Stimulated activated naive CD4-positive, alpha-beta T cell treated with Interleukin-2 at 50 U/mL for 16 hours (primary cell): ENCODE results near the gene HHIP.

ENCODE experiments used
- DNase-seq: peaks from one replicate; lab custom pipeline; 2025; lab: John Stamatoyannopoulos, UW

Gene HHIP, protein sequence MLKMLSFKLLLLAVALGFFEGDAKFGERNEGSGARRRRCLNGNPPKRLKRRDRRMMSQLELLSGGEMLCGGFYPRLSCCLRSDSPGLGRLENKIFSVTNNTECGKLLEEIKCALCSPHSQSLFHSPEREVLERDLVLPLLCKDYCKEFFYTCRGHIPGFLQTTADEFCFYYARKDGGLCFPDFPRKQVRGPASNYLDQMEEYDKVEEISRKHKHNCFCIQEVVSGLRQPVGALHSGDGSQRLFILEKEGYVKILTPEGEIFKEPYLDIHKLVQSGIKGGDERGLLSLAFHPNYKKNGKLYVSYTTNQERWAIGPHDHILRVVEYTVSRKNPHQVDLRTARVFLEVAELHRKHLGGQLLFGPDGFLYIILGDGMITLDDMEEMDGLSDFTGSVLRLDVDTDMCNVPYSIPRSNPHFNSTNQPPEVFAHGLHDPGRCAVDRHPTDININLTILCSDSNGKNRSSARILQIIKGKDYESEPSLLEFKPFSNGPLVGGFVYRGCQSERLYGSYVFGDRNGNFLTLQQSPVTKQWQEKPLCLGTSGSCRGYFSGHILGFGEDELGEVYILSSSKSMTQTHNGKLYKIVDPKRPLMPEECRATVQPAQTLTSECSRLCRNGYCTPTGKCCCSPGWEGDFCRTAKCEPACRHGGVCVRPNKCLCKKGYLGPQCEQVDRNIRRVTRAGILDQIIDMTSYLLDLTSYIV

GRCh38 chr4:144645631-144646522 lies at the start of gene HHIP:
Gene HHIP, plus strand, starts transcription at chr4:144646156. Its CDS starts 520 bp downstream, at chr4:144646676.
- no peak for DNase-seq

DNA sequence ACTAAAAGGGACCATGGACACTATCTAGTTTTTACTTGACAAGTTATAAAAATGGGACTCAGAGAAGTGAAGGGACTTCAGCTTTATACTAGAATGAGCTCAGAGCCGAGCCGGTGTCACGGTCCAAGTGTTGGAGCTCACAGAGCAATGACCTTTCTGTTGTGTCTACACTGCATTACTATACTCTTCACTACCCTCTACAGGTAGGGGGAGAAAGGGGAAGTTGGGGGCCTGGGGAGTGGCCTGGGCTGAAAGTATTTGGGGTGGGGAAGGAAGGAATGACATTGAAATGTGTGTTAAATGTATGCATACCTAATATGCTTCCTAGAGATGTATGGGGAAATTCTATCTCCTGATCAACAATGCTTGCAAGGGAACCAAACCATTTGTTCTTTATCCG lies 48.8 kb upstream of the HHIP start:
- DNase-seq: no peak

GRCh38 chr4:144599621-144600020 lies 46.3 kb upstream of the HHIP start:
- no peak for DNase-seq

- DNase-seq: no peak
Measured at GRCh38 chr4:144611850-144612249, 34.1 kb upstream of the HHIP start.

- no peak for DNase-seq
Measured at GRCh38 chr4:144614850-144615585, 30.9 kb upstream of the HHIP start.

DNA sequence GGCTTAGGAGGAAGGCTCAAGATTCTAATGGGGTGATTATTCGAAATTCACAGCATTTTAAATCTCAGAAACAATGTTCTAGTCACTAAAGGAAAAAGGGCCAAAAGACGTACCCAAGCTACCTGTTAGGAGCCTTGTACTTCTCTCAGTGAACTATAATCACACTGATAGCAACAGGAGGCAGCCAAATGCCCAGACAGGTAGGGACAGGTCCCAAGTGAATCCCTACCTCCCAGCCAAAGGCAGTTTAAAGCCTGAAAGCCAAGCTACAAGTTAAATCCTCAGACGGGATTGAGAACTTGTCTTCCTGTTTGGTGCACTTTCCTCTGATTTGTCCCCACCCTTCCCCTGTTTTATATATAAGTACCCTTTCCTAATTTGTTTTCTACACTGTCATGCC lies 24.3 kb upstream of the HHIP start:
- DNase-seq: no peak

GRCh38 chr4:144627663-144628076 lies 18.3 kb upstream of the HHIP start:
- no peak for DNase-seq

DNA sequence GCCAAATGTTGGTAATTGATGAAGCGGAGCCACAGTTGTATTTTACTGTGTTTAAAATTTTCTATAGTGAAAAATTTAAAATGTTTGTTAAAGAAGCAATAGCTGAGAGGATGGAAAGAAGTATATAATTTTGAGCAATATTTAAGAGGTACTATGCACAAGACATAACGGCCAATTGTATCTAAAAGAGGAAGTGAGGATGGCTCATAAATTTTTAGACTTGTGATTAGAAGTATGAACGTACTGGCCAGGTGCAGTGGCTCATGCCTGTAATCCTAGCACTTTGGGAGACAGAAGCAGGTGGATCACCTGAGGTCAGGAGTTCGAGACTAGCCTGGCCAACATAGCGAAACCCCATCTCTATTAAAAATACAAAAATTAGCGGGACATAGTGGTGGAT lies 12.7 kb upstream of the HHIP start:
- no peak for DNase-seq

GRCh38 chr4:144634978-144635747 lies 10.8 kb upstream of the HHIP start:
- DNase-seq: no peak

GRCh38 chr4:144644368-144645101 lies 1.4 kb upstream of the HHIP start:
- no peak for DNase-seq

- no peak for DNase-seq
Measured at GRCh38 chr4:144645102-144645630, 790 bp upstream of the HHIP start.

DNA sequence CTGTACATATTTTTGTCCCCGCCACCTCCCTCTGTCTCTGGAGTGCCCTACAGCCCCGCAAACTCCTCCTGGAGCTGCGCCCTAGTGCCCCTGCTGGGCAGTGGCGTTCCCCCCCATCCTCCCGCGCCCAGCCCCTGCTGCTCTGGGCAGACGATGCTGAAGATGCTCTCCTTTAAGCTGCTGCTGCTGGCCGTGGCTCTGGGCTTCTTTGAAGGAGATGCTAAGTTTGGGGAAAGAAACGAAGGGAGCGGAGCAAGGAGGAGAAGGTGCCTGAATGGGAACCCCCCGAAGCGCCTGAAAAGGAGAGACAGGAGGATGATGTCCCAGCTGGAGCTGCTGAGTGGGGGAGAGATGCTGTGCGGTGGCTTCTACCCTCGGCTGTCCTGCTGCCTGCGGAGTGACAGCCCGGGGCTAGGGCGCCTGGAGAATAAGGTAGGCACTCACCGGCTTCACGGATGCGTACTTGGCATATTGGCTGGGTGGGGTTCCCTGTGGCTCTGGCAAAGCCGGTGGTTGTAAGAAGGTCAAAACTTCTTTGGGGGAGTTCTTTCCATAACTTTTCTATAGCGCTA lies 653 bp downstream of the HHIP start:
- DNase-seq: no peak

DNA sequence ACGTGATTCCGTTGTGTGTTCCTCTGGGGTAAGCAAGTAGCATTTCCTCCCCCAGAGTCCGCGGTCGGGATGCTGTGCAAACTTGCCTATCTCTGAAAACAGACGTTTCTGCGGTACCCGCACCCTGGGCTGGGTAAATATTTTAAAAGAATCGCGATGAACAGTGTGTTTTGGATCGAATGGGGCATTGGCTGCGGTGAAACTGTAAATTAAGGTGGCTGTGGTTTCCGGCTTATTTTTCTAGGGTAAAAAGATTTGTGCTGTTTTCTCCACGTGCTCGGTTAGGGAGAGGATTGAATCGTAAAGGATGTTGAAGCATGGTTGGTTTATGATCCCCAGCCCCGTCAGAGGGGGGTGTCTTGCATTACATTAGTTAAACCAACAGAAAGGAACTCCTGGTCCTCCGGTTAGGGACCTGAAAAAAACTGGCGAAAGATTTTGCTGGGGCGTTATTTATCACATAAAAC lies 1.2 kb downstream of the HHIP start:
- no peak for DNase-seq

DNA sequence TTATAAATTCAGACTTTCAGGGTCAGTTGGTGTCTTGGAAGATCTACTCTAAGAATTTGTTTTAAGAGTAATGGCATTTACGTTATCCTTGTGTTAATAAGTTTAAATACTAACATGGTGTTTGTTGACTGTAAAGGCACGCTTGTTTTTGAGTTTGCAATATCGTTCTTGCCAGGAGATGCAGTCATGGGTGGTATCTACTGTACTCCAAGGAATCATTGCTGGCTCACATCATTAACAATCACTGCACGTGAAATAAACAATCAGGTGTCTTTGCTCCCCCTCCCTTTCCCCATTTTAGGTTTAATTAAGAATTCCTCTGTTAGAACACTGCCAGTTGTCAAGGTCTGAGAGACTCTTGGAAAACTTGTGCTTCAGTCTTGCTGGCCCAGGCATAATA lies 1.6 kb downstream of the HHIP start:
- no peak for DNase-seq

DNA sequence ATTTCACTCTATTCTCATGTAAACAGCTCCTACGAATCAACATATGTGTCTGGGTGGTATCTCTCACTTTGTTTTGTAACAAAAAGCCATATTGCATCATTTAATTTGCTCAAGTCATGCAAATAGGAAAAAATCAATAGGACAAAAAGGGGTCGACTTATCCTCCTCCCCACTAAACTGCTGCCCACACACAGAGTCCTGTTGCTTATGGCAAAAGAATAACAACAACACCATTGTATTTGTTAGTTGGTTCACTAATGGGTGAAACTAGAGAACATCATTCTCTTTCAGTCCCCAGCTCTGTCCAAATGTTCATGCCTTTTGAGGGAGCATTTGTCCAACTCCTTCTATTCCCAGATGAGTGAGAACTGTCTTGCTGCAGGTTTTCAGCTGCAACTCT lies 2.1 kb downstream of the HHIP start:
- no peak for DNase-seq

GRCh38 chr4:144649646-144650045 lies 3.7 kb downstream of the HHIP start:
- no peak for DNase-seq

GRCh38 chr4:144650311-144651005 lies 4.5 kb downstream of the HHIP start:
- no peak for DNase-seq

DNA sequence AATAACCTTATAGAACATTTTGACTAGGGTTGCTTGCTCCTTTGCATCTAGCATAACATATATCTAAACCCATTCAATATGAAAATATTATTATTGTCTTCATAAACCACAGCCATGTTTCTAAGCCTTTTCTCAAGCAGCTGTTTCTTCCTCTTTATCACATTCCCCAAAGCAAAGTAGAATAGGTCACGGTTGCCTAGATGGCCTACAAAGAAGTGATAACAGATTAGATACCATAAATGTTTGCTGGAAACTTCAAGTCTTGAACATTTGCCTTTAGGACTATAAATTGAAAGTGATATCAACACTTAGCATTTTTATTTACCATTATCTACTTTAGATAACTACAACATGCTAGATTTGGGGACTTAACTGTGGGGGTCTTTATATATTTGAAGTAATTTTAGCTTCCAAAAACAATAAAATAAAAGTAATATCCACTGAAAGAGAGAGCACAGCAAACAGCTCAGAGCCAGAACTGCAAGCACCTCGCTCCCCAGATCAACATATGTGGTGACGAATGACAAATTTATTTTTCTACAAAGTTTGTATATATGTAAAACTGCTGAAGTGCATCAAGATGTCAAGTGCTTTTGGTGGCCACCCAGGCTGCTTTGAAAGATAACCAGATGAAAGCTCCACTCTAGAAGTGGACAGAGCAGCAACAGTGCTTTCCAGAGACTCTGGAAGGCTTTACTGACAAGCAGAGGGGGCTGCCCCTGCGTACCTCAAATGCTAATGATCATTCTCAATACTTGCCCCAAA lies 8.0 kb downstream of the HHIP start:
- no peak for DNase-seq
